Left ventricle myocardium inferior (tissue), 1 donor: Measurements from ENCODE around the gene RRP8. TPM values are rescaled to one million over a fixed set of nuclear protein-coding genes. Genes with fewer than 3 reads are reported as not detected.

Source experiments
- DNase-seq: peaks from one replicate; pipeline ENCODE4 v3.0.0-alpha.2; 2020
- H3K27ac ChIP-seq: fragments of 200-600 bp; replicated peaks from 2 replicates; pipeline ENCODE4 v1.8.0; 2021
- H3K27me3 ChIP-seq: fragments of 200-600 bp; 2 replicates; pipeline ENCODE4 v1.8.0; 2021; ENCODE audit warnings: low read depth
- H3K36me3 ChIP-seq: fragments of 200-600 bp; 2 replicates; pipeline ENCODE4 v1.8.0; 2021
- H3K4me1 ChIP-seq: fragments of 200-600 bp; 2 replicates; pipeline ENCODE4 v1.8.0; 2021
- H3K4me3 ChIP-seq: fragments of 200-600 bp; 2 replicates; pipeline ENCODE4 v1.8.0; 2021; ENCODE audit warnings: mild to moderate bottlenecking, moderate library complexity
- H3K9me3 ChIP-seq: fragments of 200-600 bp; replicated peaks from 2 replicates; pipeline ENCODE4 v1.8.0; 2021
- CTCF ChIP-seq: fragments of 200-600 bp; IDR thresholded peaks from 2 replicates; pipeline ENCODE4 v1.8.0; 2021; ENCODE audit warnings: antibody characterized with exemption, mild to moderate bottlenecking, borderline replicate concordance
- intact Hi-C: fragments of 100-400 bp; cut with micrococcal nuclease; formaldehyde crosslinking; loops from one replicate; pipeline ENCODE4 v1.11.0; 2022
- total RNA-seq: library from RNA; stranded (reverse); fragmentation: NEBNext Ultra II Directional; extraction: Animal tissue kit (Norgen Biotek cat#: 25700); gene quantifications from one replicate; pipeline ENCODE4 v1.2.1, GENCODE V29; 2021
- donor health status: DM: no; HTN: yes; CAD: no; lungs with severe emphysema.

The RRP8 gene
- total RNA-seq, 1 donor from 2014 or later, result 19.2 TPM

- DNase-seq, result no peak
- intact Hi-C loops, result no loop called here
- Histone ChIP-seq H3K27me3 (no peaks in the 10 kb centered on the region), H3K4me1 (peaks cover 38% of the 10 kb centered on the region), H3K36me3 (no peaks in the 10 kb centered on the region), H3K4me3 (peak overlapping the region; percentile 47), H3K27ac (no peak overlapping the region), H3K9me3 (no peaks in the 10 kb centered on the region)
- TF ChIP-seq CTCF, result no peak
These were observed 32.6 kb downstream of the RRP8 start for GRCh38 chr11:6570691-6571427.

- intact Hi-C loops, result no loop called here
- no peak for TF ChIP-seq CTCF
- Histone ChIP-seq H3K9me3 (no peaks in the 10 kb centered on the region), H3K36me3 (no peaks in the 10 kb centered on the region), H3K4me3 (no peak overlapping the region), H3K27ac (no peak overlapping the region), H3K4me1 (peaks cover 34% of the 10 kb centered on the region), H3K27me3 (no peaks in the 10 kb centered on the region)
- DNase-seq, result no peak
These were observed 33.7 kb downstream of the RRP8 start for GRCh38 chr11:6569706-6570105.

- no peaks in the 10 kb centered on the region for H3K27me3 ChIP-seq
- H3K4me3 ChIP-seq, result no peak overlapping the region
- H3K36me3 ChIP-seq, result no peaks in the 10 kb centered on the region
- H3K27ac ChIP-seq, result peak overlapping the region; percentile 51
- peaks cover 34% of the 10 kb centered on the region for H3K4me1 ChIP-seq
- intact Hi-C loops, result no loop called here
- no peak for TF ChIP-seq CTCF
- H3K9me3 ChIP-seq, result no peaks in the 10 kb centered on the region
- DNase-seq, result peak; percentile 51
These were observed 35.1 kb downstream of the RRP8 start for GRCh38 chr11:6568191-6568918.

- no peaks in the 10 kb centered on the region for H3K27me3 ChIP-seq
- no peaks in the 10 kb centered on the region for H3K9me3 ChIP-seq
- no peak for DNase-seq
- peak overlapping the region; percentile 51 for H3K27ac ChIP-seq
- peaks cover 34% of the 10 kb centered on the region for H3K4me1 ChIP-seq
- intact Hi-C loops, result no loop called here
- no peak for TF ChIP-seq CTCF
- H3K4me3 ChIP-seq, result no peak overlapping the region
- no peaks in the 10 kb centered on the region for H3K36me3 ChIP-seq
These were observed 36.1 kb downstream of the RRP8 start for GRCh38 chr11:6567371-6567745.

- no peak for DNase-seq
- Histone ChIP-seq H3K27ac (peak overlapping the region; percentile 51), H3K9me3 (no peaks in the 10 kb centered on the region), H3K4me3 (no peak overlapping the region), H3K4me1 (peaks cover 34% of the 10 kb centered on the region), H3K36me3 (no peaks in the 10 kb centered on the region), H3K27me3 (no peaks in the 10 kb centered on the region)
- no peak for TF ChIP-seq CTCF
- intact Hi-C loops, result no loop called here
These were observed 36.6 kb downstream of the RRP8 start for GRCh38 chr11:6566704-6567370.
